Measurements from ENCODE around the gene RANGAP1. TPM values are rescaled to one million over a fixed set of nuclear protein-coding genes. Genes with fewer than 3 reads are reported as not detected.

RANGAP1 gene
- total RNA-seq, 1 experiment from 2014 or later, result 177 TPM

- ChIA-PET POLR2A (ENCODE audit: low non-redundant PET) (no interaction called here), CTCF (no interaction called here)
- H3K27me3 ChIP-seq (replicated peaks; ENCODE audit: insufficient read depth, low read depth, low read length, poor library complexity), result no peaks in the 10 kb centered on the region
- no peaks in the 10 kb centered on the region for H3K9me3 ChIP-seq (ENCODE audit: low read depth, low read length, poor library complexity, severe bottlenecking)
- H3K27ac ChIP-seq (ENCODE audit: low read depth, low read length, poor library complexity, severe bottlenecking), result no peak overlapping the region
- H3K36me3 ChIP-seq (ENCODE audit: insufficient read depth, low read length, poor library complexity, severe bottlenecking), result peaks cover 86% of the 10 kb centered on the region
- TF ChIP-seq EZH2 (IDR thresholded peaks at IDR 0.05; ENCODE audit: borderline replicate concordance, low read depth, low read length, poor library complexity, severe bottlenecking) (no peak), CTCF (conservative IDR thresholded peaks at IDR 0.05; ENCODE audit: low read depth, low read length) (no peak)
- H3K4me3 ChIP-seq (ENCODE audit: low read depth, low read length, poor library complexity, severe bottlenecking), result no peak overlapping the region
- BruUV-seq (replicated peaks), result no TSS peak
- H3K4me1 ChIP-seq (ENCODE audit: insufficient read depth, low read length, poor library complexity, severe bottlenecking), result no peaks in the 10 kb centered on the region
- intact Hi-C loops (cut with micrococcal nuclease; ENCODE audit: unreplicated experiment), result no loop called here
- no peak for DNase-seq (ENCODE audit: low spot score)
Measured at GRCh38 chr22:41250127-41250526, 35.9 kb downstream of the RANGAP1 start.

GRCh38 chr22:41249442-41249841 is 36.5 kb downstream of the RANGAP1 start:
- Histone ChIP-seq H3K4me3 (ENCODE audit: low read depth, low read length, poor library complexity, severe bottlenecking) (no peak overlapping the region), H3K27me3 (replicated peaks; ENCODE audit: insufficient read depth, low read depth, low read length, poor library complexity) (no peaks in the 10 kb centered on the region), H3K27ac (ENCODE audit: low read depth, low read length, poor library complexity, severe bottlenecking) (no peak overlapping the region), H3K36me3 (ENCODE audit: insufficient read depth, low read length, poor library complexity, severe bottlenecking) (peaks cover 82% of the 10 kb centered on the region), H3K9me3 (ENCODE audit: low read depth, low read length, poor library complexity, severe bottlenecking) (no peaks in the 10 kb centered on the region), H3K4me1 (ENCODE audit: insufficient read depth, low read length, poor library complexity, severe bottlenecking) (no peaks in the 10 kb centered on the region)
- intact Hi-C loops (cut with micrococcal nuclease; ENCODE audit: unreplicated experiment), result no loop called here
- ChIA-PET POLR2A (ENCODE audit: low non-redundant PET) (no interaction called here), CTCF (no interaction called here)
- no TSS peak for BruUV-seq (replicated peaks)
- no peak for DNase-seq (ENCODE audit: low spot score)
- TF ChIP-seq EZH2 (IDR thresholded peaks at IDR 0.05; ENCODE audit: borderline replicate concordance, low read depth, low read length, poor library complexity, severe bottlenecking) (no peak), CTCF (conservative IDR thresholded peaks at IDR 0.05; ENCODE audit: low read depth, low read length) (no peak)

- Histone ChIP-seq H3K9me3 (ENCODE audit: low read depth, low read length, poor library complexity, severe bottlenecking) (no peaks in the 10 kb centered on the region), H3K4me3 (ENCODE audit: low read depth, low read length, poor library complexity, severe bottlenecking) (no peak overlapping the region), H3K27ac (ENCODE audit: low read depth, low read length, poor library complexity, severe bottlenecking) (no peak overlapping the region), H3K27me3 (replicated peaks; ENCODE audit: insufficient read depth, low read depth, low read length, poor library complexity) (no peaks in the 10 kb centered on the region), H3K36me3 (ENCODE audit: insufficient read depth, low read length, poor library complexity, severe bottlenecking) (peaks cover 75% of the 10 kb centered on the region), H3K4me1 (ENCODE audit: insufficient read depth, low read length, poor library complexity, severe bottlenecking) (no peaks in the 10 kb centered on the region)
- TF ChIP-seq CTCF (conservative IDR thresholded peaks at IDR 0.05; ENCODE audit: low read depth, low read length), result no peak
- no TSS peak for BruUV-seq (replicated peaks)
- POLR2A ChIA-PET (ENCODE audit: low non-redundant PET), result no interaction called here
- no peak for DNase-seq (ENCODE audit: low spot score)
- intact Hi-C loops (cut with micrococcal nuclease; ENCODE audit: unreplicated experiment), result no loop called here
- CTCF ChIA-PET, result interaction anchor here (0.5 kb wide), 1 partner anchor 326 kb away, joined by 3 read pairs; no protein-coding TSS in a partner anchor
Measured at GRCh38 chr22:41248758-41249157, 37.2 kb downstream of the RANGAP1 start.
